Vagina (tissue), 2 donors: ENCODE measurements around the gene STARD3.

Experiments
- POLR2A ChIP-seq, 2 donors: fragments of 450-650 bp; IDR thresholded peaks; one replicate each; pipeline ENCODE4 v1.6.1; 2017; ENCODE audit warnings: antibody characterized with exemption in 2 of 2, mild to moderate bottlenecking in 2 of 2, moderate library complexity in 2 of 2
- TF ChIP-seq, protein P1 (sequence below), 3 experiments: fragments of 450-650 bp in 2 of 3; fragments of 200-600 bp in 1 of 3; sonication (generic) in 1 of 3; IDR thresholded peaks; one replicate each; pipeline ENCODE4 v1.5.1; 2017 to 2019; ENCODE audit warnings: antibody characterized with exemption in 3 of 3, mild to moderate bottlenecking in 2 of 3, moderate library complexity in 2 of 3

DNA sequence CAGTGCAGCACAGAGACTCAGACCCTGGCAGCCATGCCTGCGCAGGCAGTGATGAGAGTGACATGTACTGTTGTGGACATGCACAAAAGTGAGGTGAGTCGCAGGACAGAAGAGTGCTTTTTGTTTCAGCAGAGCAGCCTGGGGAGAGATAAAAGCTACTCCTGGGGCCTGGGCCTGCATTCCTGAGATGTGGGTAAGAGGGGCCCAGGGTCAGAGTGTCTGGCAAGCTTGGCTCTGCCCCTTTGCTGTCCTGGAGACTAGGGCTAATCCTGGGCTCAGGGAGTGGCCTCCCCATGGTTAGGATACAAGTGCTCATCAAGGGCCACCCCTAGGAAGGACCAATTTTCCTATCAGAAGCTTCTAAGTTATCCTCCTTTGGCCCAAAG lies 58.1 kb downstream of the STARD3 start:
- TF ChIP-seq POLR2A (IDR thresholded peaks at IDR 0.05) = no peak
- TF ChIP-seq, protein P1, sequence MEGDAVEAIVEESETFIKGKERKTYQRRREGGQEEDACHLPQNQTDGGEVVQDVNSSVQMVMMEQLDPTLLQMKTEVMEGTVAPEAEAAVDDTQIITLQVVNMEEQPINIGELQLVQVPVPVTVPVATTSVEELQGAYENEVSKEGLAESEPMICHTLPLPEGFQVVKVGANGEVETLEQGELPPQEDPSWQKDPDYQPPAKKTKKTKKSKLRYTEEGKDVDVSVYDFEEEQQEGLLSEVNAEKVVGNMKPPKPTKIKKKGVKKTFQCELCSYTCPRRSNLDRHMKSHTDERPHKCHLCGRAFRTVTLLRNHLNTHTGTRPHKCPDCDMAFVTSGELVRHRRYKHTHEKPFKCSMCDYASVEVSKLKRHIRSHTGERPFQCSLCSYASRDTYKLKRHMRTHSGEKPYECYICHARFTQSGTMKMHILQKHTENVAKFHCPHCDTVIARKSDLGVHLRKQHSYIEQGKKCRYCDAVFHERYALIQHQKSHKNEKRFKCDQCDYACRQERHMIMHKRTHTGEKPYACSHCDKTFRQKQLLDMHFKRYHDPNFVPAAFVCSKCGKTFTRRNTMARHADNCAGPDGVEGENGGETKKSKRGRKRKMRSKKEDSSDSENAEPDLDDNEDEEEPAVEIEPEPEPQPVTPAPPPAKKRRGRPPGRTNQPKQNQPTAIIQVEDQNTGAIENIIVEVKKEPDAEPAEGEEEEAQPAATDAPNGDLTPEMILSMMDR (IDR thresholded peaks at IDR 0.05) = no peak
